Tibial artery (tissue), 4 donors: ENCODE data around the gene PRLR.
"Not testable (repeated sequence)": the region's sequence is repeated elsewhere in the genome, so short reads cannot be mapped to it uniquely, and the experiment has no call there.

ENCODE experiments used
- DNase-seq, 2 donors: peaks; one replicate each; pipeline ENCODE4 v3.0.0-alpha.2; 2019
- H3K27ac ChIP-seq, 2 donors: fragments of 200-600 bp; sonication (generic) in 1 of 2; 1 replicate in 1 of 2; 2 replicates in 1 of 2; pipeline ENCODE4 v1.5.1; 2018 to 2019; ENCODE audit warnings: mild to moderate bottlenecking in 1 of 2
- H3K27me3 ChIP-seq, 2 donors: fragments of 200-600 bp; sonication (generic) in 1 of 2; one replicate each; pipeline versions ENCODE4 v1.5.1 to v1.6.0; 2016 to 2019
- H3K36me3 ChIP-seq, 3 donors: fragments of 200-600 bp; sonication (generic) in 2 of 3; one replicate each; pipeline ENCODE4 v1.5.1; 2016 to 2019; ENCODE audit warnings: mild to moderate bottlenecking in 2 of 3
- H3K4me1 ChIP-seq, 4 donors: fragments of 200-600 bp; sonication (generic) in 2 of 4; 1 replicate in 3 of 4; 2 replicates in 1 of 4; pipeline ENCODE4 v1.5.1; 2016 to 2019
- H3K4me3 ChIP-seq, 2 donors: fragments of 200-600 bp; sonication (generic) in 1 of 2; 1 replicate in 1 of 2; 2 replicates in 1 of 2; pipeline ENCODE4 v1.5.1; 2018 to 2019; ENCODE audit warnings: mild to moderate bottlenecking in 2 of 2
- H3K9me3 ChIP-seq, 3 donors: fragments of 200-600 bp; sonication (generic) in 1 of 3; one replicate each; pipeline ENCODE4 v1.5.1; 2016 to 2019
- CTCF ChIP-seq, 2 experiments: fragments of 200-600 bp in 1 of 2; fragments of 450-650 bp in 1 of 2; IDR thresholded peaks; one replicate each; pipeline ENCODE4 v1.5.1; 2017 to 2019; ENCODE audit warnings: antibody characterized with exemption in 2 of 2, mild to moderate bottlenecking in 1 of 2, moderate library complexity in 1 of 2
- intact Hi-C: fragments of 100-400 bp; cut with DNase I; formaldehyde crosslinking; loops from one replicate; pipeline ENCODE4 v1.15.0; 2023; ENCODE audit warnings: low total_unique reads

PRLR gene

DNA sequence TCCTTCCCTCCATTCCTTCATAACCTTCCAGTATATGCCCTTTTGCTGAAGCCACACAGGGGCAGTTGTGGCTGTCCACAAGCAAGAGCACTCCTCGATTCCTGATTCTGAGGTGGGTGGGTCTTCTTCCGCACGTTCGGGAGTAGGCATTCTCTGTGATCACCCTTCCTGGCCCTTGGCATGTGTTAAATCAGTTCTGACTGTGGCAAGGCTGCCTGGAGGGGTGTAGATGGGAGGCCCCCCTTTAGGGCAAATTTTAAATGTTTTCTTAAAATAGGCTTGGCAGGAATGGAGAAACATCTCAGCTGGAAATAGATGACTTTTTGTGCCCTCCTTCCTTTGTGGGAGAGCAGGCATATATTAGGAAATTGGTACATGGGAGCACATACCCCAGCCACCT is 185.6 kb downstream of the PRLR start:
- intact Hi-C loops, result no loop called here
- Histone ChIP-seq H3K4me3 (no peak overlapping the region), H3K36me3 (no peaks in the 10 kb centered on the region), H3K4me1 (no peaks in the 10 kb centered on the region), H3K27me3 (peaks cover 0 to 3% of the 10 kb centered on the region in 2 donors), H3K9me3 (no peaks in the 10 kb centered on the region), H3K27ac (no peak overlapping the region)
- no peak for TF ChIP-seq CTCF (IDR thresholded peaks at IDR 0.05)
- no peak for DNase-seq

GRCh38 chr5:35042781-35043180 is 187.5 kb downstream of the PRLR start:
- H3K4me1 ChIP-seq, result no peaks in the 10 kb centered on the region
- no peak overlapping the region for H3K27ac ChIP-seq
- H3K9me3 ChIP-seq, result no peaks in the 10 kb centered on the region
- H3K36me3 ChIP-seq, result no peaks in the 10 kb centered on the region
- H3K4me3 ChIP-seq, result no peak overlapping the region
- no peak for TF ChIP-seq CTCF (IDR thresholded peaks at IDR 0.05)
- peaks cover 0 to 3% of the 10 kb centered on the region in 2 donors for H3K27me3 ChIP-seq
- no peak for DNase-seq
- intact Hi-C loops, result no loop called here

GRCh38 chr5:35041261-35041660 is 189.0 kb downstream of the PRLR start:
- Histone ChIP-seq H3K4me1 (no peaks in the 10 kb centered on the region), H3K9me3 (no peaks in the 10 kb centered on the region), H3K36me3 (no peaks in the 10 kb centered on the region), H3K27me3 (peaks cover 0 to 3% of the 10 kb centered on the region in 2 donors), H3K4me3 (no peak overlapping the region), H3K27ac (no peak overlapping the region)
- intact Hi-C loops, result no loop called here
- no peak for TF ChIP-seq CTCF (IDR thresholded peaks at IDR 0.05)
- DNase-seq, result no peak

DNA sequence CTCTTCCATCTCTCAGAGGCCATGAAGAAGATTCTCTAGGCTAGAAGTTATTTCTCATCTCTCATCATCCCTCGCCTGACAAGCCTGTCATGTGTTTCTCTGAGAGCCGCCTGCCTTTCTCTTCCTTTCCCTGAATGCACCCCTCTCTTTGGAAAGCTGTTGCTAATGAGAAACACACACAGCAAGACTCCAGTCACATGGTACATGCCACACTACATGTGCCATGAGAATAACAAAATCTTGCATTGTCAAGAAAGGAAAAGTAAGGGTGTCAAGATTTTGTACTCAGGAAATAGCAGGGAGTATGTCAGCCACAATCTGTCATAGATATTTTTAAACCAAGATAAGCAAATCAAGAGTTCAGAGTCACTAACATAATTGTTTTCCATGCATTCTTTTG is 191.4 kb downstream of the PRLR start:
- no peak for TF ChIP-seq CTCF (IDR thresholded peaks at IDR 0.05)
- DNase-seq, result no peak
- intact Hi-C loops, result no loop called here
- Histone ChIP-seq H3K9me3 (no peaks in the 10 kb centered on the region), H3K27ac (no peak overlapping the region), H3K4me3 (no peak overlapping the region), H3K4me1 (no peaks in the 10 kb centered on the region), H3K27me3 (no peaks in the 10 kb centered on the region), H3K36me3 (no peaks in the 10 kb centered on the region)

GRCh38 chr5:35036536-35036935 is 193.8 kb downstream of the PRLR start:
- intact Hi-C loops, result no loop called here
- Histone ChIP-seq H3K36me3 (no peaks in the 10 kb centered on the region), H3K9me3 (no peaks in the 10 kb centered on the region), H3K4me3 (no peak overlapping the region), H3K27me3 (peaks cover 0 to 4% of the 10 kb centered on the region in 2 donors), H3K27ac (no peak overlapping the region), H3K4me1 (no peaks in the 10 kb centered on the region)
- TF ChIP-seq CTCF (IDR thresholded peaks at IDR 0.05), result no peak
- DNase-seq, result no peak

DNA sequence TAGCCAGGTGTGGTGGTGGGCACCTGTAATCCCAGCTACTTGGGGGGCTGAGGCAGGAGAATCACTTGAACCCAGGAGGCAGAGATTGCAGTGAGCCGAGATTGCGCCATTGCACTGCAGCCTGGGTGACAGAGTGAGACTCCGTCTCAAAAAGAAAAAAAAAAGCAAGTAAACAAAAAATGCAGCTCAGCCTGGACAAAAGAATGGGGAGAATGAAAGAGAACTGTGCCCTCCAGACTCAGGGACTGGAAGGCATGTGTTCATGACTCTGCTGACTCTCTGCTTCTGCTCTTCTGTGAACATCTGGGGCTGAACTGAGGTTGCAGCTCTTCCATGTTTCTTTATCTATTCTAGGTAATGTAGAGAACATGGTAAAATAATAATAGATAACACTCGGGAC is 194.4 kb downstream of the PRLR start:
- H3K9me3 ChIP-seq, H3K27ac ChIP-seq, DNase-seq, intact Hi-C loops, H3K4me3 ChIP-seq, H3K27me3 ChIP-seq, H3K36me3 ChIP-seq, H3K4me1 ChIP-seq: not testable (repeated sequence)
